ENCODE measurements around the gene ARID4A. TPM values are rescaled to one million over a fixed set of nuclear protein-coding genes. Genes with fewer than 3 reads are reported as not detected.

The ARID4A gene
- total and polyA plus RNA-seq, 2 donors, result 13.7 to 14.8 TPM

GRCh38 chr14:58288106-58288792 lies 10.1 kb upstream of the ARID4A start:
- Histone ChIP-seq H3K27me3 (ENCODE audit: control insufficient read depth in 2 of 2, insufficient read depth in 1 of 2, low read length in 1 of 2) (no peaks in the 10 kb centered on the region), H3K36me3 (ENCODE audit: control insufficient read depth in 2 of 2, insufficient read depth in 2 of 2, low read length in 1 of 2) (peaks cover 21 to 67% of the 10 kb centered on the region in 2 donors), H3K27ac (ENCODE audit: low read depth in 1 of 2, low read length in 1 of 2) (no peak overlapping the region), H3K4me1 (ENCODE audit: control insufficient read depth in 2 of 2, insufficient read depth in 2 of 2, low read length in 2 of 2) (no peaks in the 10 kb centered on the region), H3K9me3 (ENCODE audit: control insufficient read depth in 2 of 2, insufficient read depth in 1 of 2, low read length in 1 of 2) (no peaks in the 10 kb centered on the region), H3K4me3 (ENCODE audit: low read length in 2 of 2) (no peak overlapping the region)
- DNase-seq (ENCODE audit: low read depth in 6 of 9, low spot score in 9 of 9), result no peak
- WGBS, result 77% methylated on average over 3 of the region's 3 CpGs

- peaks cover 30 to 66% of the 10 kb centered on the region in 2 donors for H3K36me3 ChIP-seq (ENCODE audit: control insufficient read depth in 2 of 2, insufficient read depth in 2 of 2, low read length in 1 of 2)
- H3K27ac ChIP-seq (ENCODE audit: low read depth in 1 of 2, low read length in 1 of 2), result no peak overlapping the region
- H3K4me1 ChIP-seq (ENCODE audit: control insufficient read depth in 2 of 2, insufficient read depth in 2 of 2, low read length in 2 of 2), result no peaks in the 10 kb centered on the region
- DNase-seq (ENCODE audit: low read depth in 6 of 9, low spot score in 9 of 9), result no peak
- no peak overlapping the region for H3K4me3 ChIP-seq (ENCODE audit: low read length in 2 of 2)
- no peaks in the 10 kb centered on the region for H3K27me3 ChIP-seq (ENCODE audit: control insufficient read depth in 2 of 2, insufficient read depth in 1 of 2, low read length in 1 of 2)
- WGBS, result 64% methylated on average over 5 of the region's 5 CpGs
- H3K9me3 ChIP-seq (ENCODE audit: control insufficient read depth in 2 of 2, insufficient read depth in 1 of 2, low read length in 1 of 2), result no peaks in the 10 kb centered on the region
Observed at GRCh38 chr14:58291646-58292045, 6.7 kb upstream of the ARID4A start.

GRCh38 chr14:58292187-58292586 lies 6.2 kb upstream of the ARID4A start:
- no peak overlapping the region for H3K4me3 ChIP-seq (ENCODE audit: low read length in 2 of 2)
- peaks cover 28 to 64% of the 10 kb centered on the region in 2 donors for H3K36me3 ChIP-seq (ENCODE audit: control insufficient read depth in 2 of 2, insufficient read depth in 2 of 2, low read length in 1 of 2)
- H3K9me3 ChIP-seq (ENCODE audit: control insufficient read depth in 2 of 2, insufficient read depth in 1 of 2, low read length in 1 of 2), result no peaks in the 10 kb centered on the region
- H3K27ac ChIP-seq (ENCODE audit: low read depth in 1 of 2, low read length in 1 of 2), result no peak overlapping the region
- no peaks in the 10 kb centered on the region for H3K4me1 ChIP-seq (ENCODE audit: control insufficient read depth in 2 of 2, insufficient read depth in 2 of 2, low read length in 2 of 2)
- WGBS, result 95% methylated on average over 3 of the region's 3 CpGs
- no peaks in the 10 kb centered on the region for H3K27me3 ChIP-seq (ENCODE audit: control insufficient read depth in 2 of 2, insufficient read depth in 1 of 2, low read length in 1 of 2)
- DNase-seq (ENCODE audit: low read depth in 6 of 9, low spot score in 9 of 9), result no peak

- no peak overlapping the region for H3K4me3 ChIP-seq (ENCODE audit: low read length in 2 of 2)
- no peak for DNase-seq (ENCODE audit: low read depth in 6 of 9, low spot score in 9 of 9)
Observed at GRCh38 chr14:58294201-58294600, 4.2 kb upstream of the ARID4A start.

GRCh38 chr14:58296726-58297125 lies 1.6 kb upstream of the ARID4A start:
- Histone ChIP-seq H3K4me1 (ENCODE audit: control insufficient read depth in 2 of 2, insufficient read depth in 2 of 2, low read length in 2 of 2) (no peaks in the 10 kb centered on the region), H3K4me3 (ENCODE audit: low read length in 2 of 2) (peak overlapping the region; percentile 54 to 79), H3K9me3 (ENCODE audit: control insufficient read depth in 2 of 2, insufficient read depth in 1 of 2, low read length in 1 of 2) (no peaks in the 10 kb centered on the region), H3K27ac (ENCODE audit: low read depth in 1 of 2, low read length in 1 of 2) (no peak overlapping the region), H3K27me3 (ENCODE audit: control insufficient read depth in 2 of 2, insufficient read depth in 1 of 2, low read length in 1 of 2) (no peaks in the 10 kb centered on the region), H3K36me3 (ENCODE audit: control insufficient read depth in 2 of 2, insufficient read depth in 2 of 2, low read length in 1 of 2) (peaks cover 20 to 34% of the 10 kb centered on the region in 2 donors)
- DNase-seq (ENCODE audit: low read depth in 6 of 9, low spot score in 9 of 9), result no peak
- WGBS, result 18% methylated on average over 3 of the region's 3 CpGs

More at GRCh38 chr14:58294201-58294600, 4.2 kb upstream of the ARID4A start:
- no peaks in the 10 kb centered on the region for H3K4me1 ChIP-seq (ENCODE audit: control insufficient read depth in 2 of 2, insufficient read depth in 2 of 2, low read length in 2 of 2)
- peaks cover 28 to 51% of the 10 kb centered on the region in 2 donors for H3K36me3 ChIP-seq (ENCODE audit: control insufficient read depth in 2 of 2, insufficient read depth in 2 of 2, low read length in 1 of 2)
- 98% methylated on average over 7 of the region's 7 CpGs for WGBS
- no peaks in the 10 kb centered on the region for H3K9me3 ChIP-seq (ENCODE audit: control insufficient read depth in 2 of 2, insufficient read depth in 1 of 2, low read length in 1 of 2)
- no peaks in the 10 kb centered on the region for H3K27me3 ChIP-seq (ENCODE audit: control insufficient read depth in 2 of 2, insufficient read depth in 1 of 2, low read length in 1 of 2)
- H3K27ac ChIP-seq (ENCODE audit: low read depth in 1 of 2, low read length in 1 of 2), result no peak overlapping the region

DNA sequence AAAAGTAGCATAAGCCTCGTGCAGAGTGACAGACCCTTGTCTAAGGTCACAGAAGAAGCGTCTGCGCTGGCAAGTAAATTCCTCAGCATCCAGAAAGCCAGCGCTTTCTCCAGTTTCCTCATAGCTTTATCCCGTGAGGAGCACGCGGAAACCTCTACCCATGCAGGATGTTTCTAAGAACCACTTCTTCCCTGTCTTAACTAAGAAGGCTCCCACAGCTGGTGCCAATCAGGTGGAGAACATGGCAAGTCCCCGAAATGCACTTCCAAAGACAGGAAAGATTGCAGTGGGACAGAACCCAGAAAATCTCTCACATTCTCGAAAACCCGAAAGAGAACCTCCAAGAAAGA lies 968 bp upstream of the ARID4A start:
- H3K27ac ChIP-seq (ENCODE audit: low read depth in 1 of 2, low read length in 1 of 2), result peak overlapping the region; percentile 99
- peak overlapping the region; percentile 54 to 79 for H3K4me3 ChIP-seq (ENCODE audit: low read length in 2 of 2)
- WGBS, result under 1% methylated on average over 10 of the region's 10 CpGs
- H3K27me3 ChIP-seq (ENCODE audit: control insufficient read depth in 2 of 2, insufficient read depth in 1 of 2, low read length in 1 of 2), result no peaks in the 10 kb centered on the region
- peak in 1 of 9 donors; percentile 64 for DNase-seq (ENCODE audit: low read depth in 6 of 9, low spot score in 9 of 9)
- no peaks in the 10 kb centered on the region for H3K4me1 ChIP-seq (ENCODE audit: control insufficient read depth in 2 of 2, insufficient read depth in 2 of 2, low read length in 2 of 2)
- H3K36me3 ChIP-seq (ENCODE audit: control insufficient read depth in 2 of 2, insufficient read depth in 2 of 2, low read length in 1 of 2), result peaks cover 20 to 37% of the 10 kb centered on the region in 2 donors
- no peaks in the 10 kb centered on the region for H3K9me3 ChIP-seq (ENCODE audit: control insufficient read depth in 2 of 2, insufficient read depth in 1 of 2, low read length in 1 of 2)

GRCh38 chr14:58297762-58298476 lies 436 bp upstream of the ARID4A start:
- peak; percentile 94 to 100 (median 99) for DNase-seq (ENCODE audit: low read depth in 6 of 9, low spot score in 9 of 9)
- WGBS, result under 1% methylated on average over 40 of the region's 40 CpGs
- H3K27me3 ChIP-seq (ENCODE audit: control insufficient read depth in 2 of 2, insufficient read depth in 1 of 2, low read length in 1 of 2), result no peaks in the 10 kb centered on the region
- H3K36me3 ChIP-seq (ENCODE audit: control insufficient read depth in 2 of 2, insufficient read depth in 2 of 2, low read length in 1 of 2), result peaks cover 16 to 36% of the 10 kb centered on the region in 2 donors
- H3K4me1 ChIP-seq (ENCODE audit: control insufficient read depth in 2 of 2, insufficient read depth in 2 of 2, low read length in 2 of 2), result no peaks in the 10 kb centered on the region
- H3K4me3 ChIP-seq (ENCODE audit: low read length in 2 of 2), result peak overlapping the region; percentile 91 to 99
- H3K27ac ChIP-seq (ENCODE audit: low read depth in 1 of 2, low read length in 1 of 2), result peak overlapping the region; percentile 99
- H3K9me3 ChIP-seq (ENCODE audit: control insufficient read depth in 2 of 2, insufficient read depth in 1 of 2, low read length in 1 of 2), result no peaks in the 10 kb centered on the region

DNA sequence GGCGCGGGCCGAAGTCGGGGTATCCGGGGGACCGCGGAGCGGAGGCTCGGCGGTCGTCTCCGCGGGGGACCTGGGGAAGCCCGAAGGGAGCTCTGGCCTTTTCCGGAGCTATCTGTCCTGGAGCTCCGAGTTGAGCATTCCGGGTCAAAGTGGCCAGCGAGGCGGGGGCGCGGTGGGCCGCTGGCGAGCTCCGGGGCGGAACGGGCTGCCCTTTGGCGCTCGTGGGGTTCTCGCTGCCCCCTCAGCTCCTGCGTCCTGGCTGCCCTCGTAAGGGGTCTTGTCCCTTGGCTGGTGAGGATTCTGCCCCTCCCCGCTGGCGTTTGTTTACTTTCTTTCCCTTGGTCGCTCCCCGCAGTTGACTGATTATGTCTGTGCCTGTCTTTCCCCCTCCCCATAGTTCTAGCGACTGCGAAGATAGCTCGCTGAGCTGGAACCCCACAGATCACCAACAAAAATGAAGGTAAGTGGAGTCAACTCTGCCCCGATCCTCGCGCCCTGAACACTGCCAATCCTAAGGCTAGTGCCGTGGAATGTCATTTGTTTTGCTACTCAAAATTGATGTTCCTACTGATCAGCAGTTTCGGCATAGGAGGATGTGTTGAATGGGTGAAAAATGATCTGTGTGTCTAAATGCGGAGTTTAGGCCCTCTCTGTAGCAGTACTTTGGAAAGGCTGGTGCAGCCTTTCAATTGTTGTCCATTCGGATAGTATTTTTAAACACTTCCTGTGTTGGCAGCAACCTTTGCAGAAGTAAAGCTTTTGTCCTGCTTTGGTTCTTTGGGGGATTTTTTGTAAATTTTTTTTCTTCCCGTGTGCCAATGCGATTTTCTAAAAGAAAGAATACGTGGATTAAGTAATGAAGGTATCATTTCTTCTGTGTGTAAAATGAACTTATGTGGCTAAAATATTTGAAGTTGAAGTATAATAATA lies 1.3 kb downstream of the ARID4A start:
- peak in 4 of 9 donors; percentile 15 to 60 (median 26) for DNase-seq (ENCODE audit: low read depth in 6 of 9, low spot score in 9 of 9)
- Histone ChIP-seq H3K27ac (ENCODE audit: low read depth in 1 of 2, low read length in 1 of 2) (peak overlapping the region; percentile 95 to 98), H3K4me1 (ENCODE audit: control insufficient read depth in 2 of 2, insufficient read depth in 2 of 2, low read length in 2 of 2) (no peaks in the 10 kb centered on the region), H3K36me3 (ENCODE audit: control insufficient read depth in 2 of 2, insufficient read depth in 2 of 2, low read length in 1 of 2) (peaks cover 10 to 27% of the 10 kb centered on the region in 2 donors), H3K9me3 (ENCODE audit: control insufficient read depth in 2 of 2, insufficient read depth in 1 of 2, low read length in 1 of 2) (no peaks in the 10 kb centered on the region), H3K27me3 (ENCODE audit: control insufficient read depth in 2 of 2, insufficient read depth in 1 of 2, low read length in 1 of 2) (no peaks in the 10 kb centered on the region), H3K4me3 (ENCODE audit: low read length in 2 of 2) (peak overlapping the region; percentile 91 to 99)
- 1% methylated on average over 48 of the region's 48 CpGs for WGBS

Data from thymus (tissue), 11 donors.